ENCODE measurements around the gene HES6.

The HES6 gene

DNA sequence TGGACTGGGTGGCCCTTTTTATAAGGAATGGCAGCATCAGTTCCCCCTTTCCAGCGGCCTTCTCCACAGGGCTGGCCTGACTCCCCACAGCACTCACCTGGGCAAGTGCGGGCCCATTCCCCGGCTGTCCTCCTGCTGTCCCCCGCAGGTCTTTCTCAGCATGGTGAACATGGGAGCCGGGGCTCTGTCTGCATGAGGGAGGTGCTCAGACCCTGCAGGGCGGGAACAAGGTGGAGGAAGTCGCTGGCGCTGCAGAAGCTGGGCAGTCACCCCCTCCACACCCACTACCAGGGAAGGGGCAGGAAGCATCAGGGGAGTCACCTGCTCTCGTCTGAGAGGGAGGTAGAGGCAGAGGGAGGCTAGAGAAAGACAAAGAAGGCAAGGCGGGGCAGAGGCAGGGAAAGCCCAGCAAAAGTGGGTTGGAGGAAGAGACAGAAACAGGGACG is 12.2 kb downstream of the HES6 start:
- CTCF ChIA-PET, result interaction anchor here (0.7 kb wide), 1 partner anchor 15 kb away, joined by 3 read pairs; no protein-coding TSS in a partner anchor
- H3K27ac ChIP-seq, result no peak overlapping the region
- POLR2A ChIA-PET (ENCODE audit: low non-redundant PET), result no interaction called here
- DNase-seq (ENCODE audit: low spot score), result no peak
- TF ChIP-seq, protein P1, sequence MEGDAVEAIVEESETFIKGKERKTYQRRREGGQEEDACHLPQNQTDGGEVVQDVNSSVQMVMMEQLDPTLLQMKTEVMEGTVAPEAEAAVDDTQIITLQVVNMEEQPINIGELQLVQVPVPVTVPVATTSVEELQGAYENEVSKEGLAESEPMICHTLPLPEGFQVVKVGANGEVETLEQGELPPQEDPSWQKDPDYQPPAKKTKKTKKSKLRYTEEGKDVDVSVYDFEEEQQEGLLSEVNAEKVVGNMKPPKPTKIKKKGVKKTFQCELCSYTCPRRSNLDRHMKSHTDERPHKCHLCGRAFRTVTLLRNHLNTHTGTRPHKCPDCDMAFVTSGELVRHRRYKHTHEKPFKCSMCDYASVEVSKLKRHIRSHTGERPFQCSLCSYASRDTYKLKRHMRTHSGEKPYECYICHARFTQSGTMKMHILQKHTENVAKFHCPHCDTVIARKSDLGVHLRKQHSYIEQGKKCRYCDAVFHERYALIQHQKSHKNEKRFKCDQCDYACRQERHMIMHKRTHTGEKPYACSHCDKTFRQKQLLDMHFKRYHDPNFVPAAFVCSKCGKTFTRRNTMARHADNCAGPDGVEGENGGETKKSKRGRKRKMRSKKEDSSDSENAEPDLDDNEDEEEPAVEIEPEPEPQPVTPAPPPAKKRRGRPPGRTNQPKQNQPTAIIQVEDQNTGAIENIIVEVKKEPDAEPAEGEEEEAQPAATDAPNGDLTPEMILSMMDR (conservative IDR thresholded peaks at IDR 0.05; ENCODE audit: low read depth), result no peak

GRCh38 chr2:238226698-238227586 is 12.9 kb downstream of the HES6 start:
- no peak for DNase-seq (ENCODE audit: low spot score)
- TF ChIP-seq, protein P1 (conservative IDR thresholded peaks at IDR 0.05; ENCODE audit: low read depth), result no peak
- H3K27ac ChIP-seq, result no peak overlapping the region
- ChIA-PET CTCF (no interaction called here), POLR2A (ENCODE audit: low non-redundant PET) (no interaction called here)

GRCh38 chr2:238225911-238226697 is 13.7 kb downstream of the HES6 start:
- no peak for DNase-seq (ENCODE audit: low spot score)
- CTCF ChIA-PET, result no interaction called here
- H3K27ac ChIP-seq, result no peak overlapping the region
- TF ChIP-seq, protein P1 (conservative IDR thresholded peaks at IDR 0.05; ENCODE audit: low read depth), result no peak
- POLR2A ChIA-PET (ENCODE audit: low non-redundant PET), result no interaction called here

DNA sequence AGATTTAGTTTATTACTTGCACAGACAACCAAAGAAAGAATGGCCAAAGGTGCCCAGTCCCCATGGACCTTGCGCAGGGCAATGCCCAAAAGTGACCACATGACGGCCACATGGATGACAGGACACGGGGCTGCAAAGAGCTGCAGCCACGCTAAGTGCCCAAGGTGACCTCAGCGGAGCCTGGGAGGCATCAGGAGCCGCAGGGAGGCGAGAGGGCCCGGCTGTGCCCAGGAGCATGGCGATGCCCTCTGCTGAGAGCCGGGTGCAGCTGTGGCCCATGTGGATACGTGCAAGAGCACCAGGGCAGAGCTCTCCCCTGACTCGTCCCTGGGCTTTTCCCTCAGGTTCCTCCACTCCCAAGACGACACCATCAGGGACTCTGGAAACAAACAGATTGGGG is 14.7 kb downstream of the HES6 start:
- POLR2A ChIA-PET (ENCODE audit: low non-redundant PET), result no interaction called here
- TF ChIP-seq, protein P1 (conservative IDR thresholded peaks at IDR 0.05; ENCODE audit: low read depth), result no peak
- CTCF ChIA-PET, result interaction anchor here (0.6 kb wide), 1 partner anchor 41 kb away, joined by 5 read pairs; no protein-coding TSS in a partner anchor
- no peak overlapping the region for H3K27ac ChIP-seq
- no peak for DNase-seq (ENCODE audit: low spot score)

DNA sequence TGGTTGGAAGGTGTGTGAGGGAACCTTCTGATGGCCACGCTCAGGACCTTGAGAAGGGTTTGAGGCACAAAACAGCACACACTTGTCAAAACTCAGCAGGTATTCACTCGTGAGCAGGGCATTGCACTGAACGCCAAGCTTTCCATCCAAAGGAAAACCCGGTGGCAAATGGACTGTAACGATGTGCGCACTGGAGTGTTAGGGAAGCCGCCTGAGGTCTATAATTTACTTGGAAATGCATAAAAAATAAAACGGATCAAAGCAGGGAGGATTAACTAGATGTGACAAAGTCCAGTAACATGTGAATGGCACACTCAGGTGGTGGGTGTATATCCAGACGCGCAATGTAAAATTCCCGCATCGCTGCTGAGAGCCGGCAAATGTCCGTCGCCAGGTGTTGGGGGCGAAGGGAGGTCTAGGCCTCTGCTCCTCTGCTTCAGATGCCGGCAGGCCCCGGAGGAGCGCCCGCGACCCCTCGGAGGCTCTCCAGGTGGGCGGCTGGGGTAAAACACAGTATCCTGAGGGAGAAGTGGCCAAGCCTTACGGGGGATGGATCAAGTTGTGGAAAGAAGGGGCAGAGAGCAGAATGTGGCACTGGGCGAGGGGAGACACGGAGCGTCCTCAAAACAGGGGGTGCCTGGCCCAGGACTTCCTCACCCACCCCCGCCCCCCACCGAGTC is 15.3 kb downstream of the HES6 start:
- POLR2A ChIA-PET (ENCODE audit: low non-redundant PET), result no interaction called here
- no peak overlapping the region for H3K27ac ChIP-seq
- CTCF ChIA-PET, result no interaction called here
- DNase-seq (ENCODE audit: low spot score), result no peak
- TF ChIP-seq, protein P1 (conservative IDR thresholded peaks at IDR 0.05; ENCODE audit: low read depth), result no peak
